Measurements from ENCODE around the gene UMAD1. TPM values are rescaled to one million over a fixed set of nuclear protein-coding genes. Genes with fewer than 3 reads are reported as not detected.

Gene UMAD1
- total and polyA plus RNA-seq, 2 experiments from 2014 or later: 8.4 to 12.4 TPM

GRCh38 chr7:7795630-7796121, 155.1 kb downstream of the UMAD1 start:
- Mint-ChIP-seq H3K4me3 (no peak overlapping the region), H3K9me3 (peaks cover 14% of the 10 kb centered on the region; the same call in 1 of the 3 replicates), H3K27ac (peak overlapping the region; percentile 24; the same call in 1 of the 2 replicates), H3K36me3 (ENCODE audit: low read depth) (peaks cover 26% of the 10 kb centered on the region), H3K4me1 (peaks cover 42% of the 10 kb centered on the region), H3K27me3 (ENCODE audit: insufficient read depth, low read depth, poor library complexity) (peaks cover 4% of the 10 kb centered on the region)
- Histone ChIP-seq H3F3A (replicated peaks; ENCODE audit: low read depth) (no peaks in the 10 kb centered on the region; the same call in 1 of the 2 replicates), H3K27ac (ENCODE audit: low read depth) (no peak overlapping the region), H3K4me2 (no peak overlapping the region), H3K27me3 (ENCODE audit: insufficient read depth) (no peaks in the 10 kb centered on the region), H4K20me1 (replicated peaks; ENCODE audit: insufficient read depth) (no peaks in the 10 kb centered on the region), H3K9me2 (ENCODE audit: insufficient read depth) (peaks cover 13% of the 10 kb centered on the region; the same call in 1 of the 2 replicates), H3K4me3 (no peak overlapping the region), H3K79me2 (replicated peaks; ENCODE audit: insufficient read depth) (no peaks in the 10 kb centered on the region), H3K36me3 (ENCODE audit: insufficient read depth) (no peaks in the 10 kb centered on the region), H2AFZ (no peak overlapping the region), H3K4me1 (ENCODE audit: insufficient read depth) (peaks cover 40% of the 10 kb centered on the region)
- no peak for ATAC-seq
- DNase-seq (ENCODE audit: low spot score): no peak
- TF ChIP-seq ZNF114 (CRISPR knock-in tag; IDR thresholded peaks at IDR 0.05) (no peak), ZNF462 (CRISPR knock-in tag; IDR thresholded peaks at IDR 0.05) (no peak), ETS1 (IDR thresholded peaks at IDR 0.05) (no peak), REST (IDR thresholded peaks at IDR 0.05; ENCODE audit: unreplicated experiment) (no peak)
